Lung (tissue), 12 donors: ENCODE measurements around the gene CDYL. TPM values are rescaled to one million over a fixed set of nuclear protein-coding genes. Genes with fewer than 3 reads are reported as not detected.

Source experiments
- ATAC-seq: fragments of 200-7000 bp; cut with Tn5 transposase; one replicate; pipeline ENCODE4 v1.9.1; 2020; ENCODE audit warnings: moderate number of reproducible peaks; ENCODE audit not compliant: insufficient read depth, low FRiP score
- DNase-seq, 3 donors: peaks; one replicate each; pipeline ENCODE4 v3.0.0-alpha.2; 2013 to 2017
- H3K27ac ChIP-seq, 2 donors: one replicate each; pipeline ENCODE4 v1.5.1; 2013; ENCODE audit warnings: mild to moderate bottlenecking in 2 of 2, moderate library complexity in 2 of 2, control low read depth in 1 of 2, inconsistent platforms in 1 of 2, low read depth in 1 of 2, low read length in 1 of 2
- H3K27me3 ChIP-seq, 3 donors: one replicate each; pipeline ENCODE4 v1.5.1; 2013; ENCODE audit warnings: low read length in 2 of 3; ENCODE audit not compliant: control insufficient read depth in 3 of 3, insufficient read depth in 3 of 3
- H3K36me3 ChIP-seq, 4 donors: one replicate each; pipeline ENCODE4 v1.5.1; 2013; ENCODE audit warnings: low read length in 4 of 4, mild to moderate bottlenecking in 1 of 4, moderate library complexity in 1 of 4; ENCODE audit not compliant: control insufficient read depth in 4 of 4, insufficient read depth in 4 of 4
- H3K4me1 ChIP-seq, 5 donors: one replicate each; pipeline ENCODE4 v1.5.1; 2013; ENCODE audit warnings: low read length in 5 of 5, mild to moderate bottlenecking in 2 of 5, moderate library complexity in 1 of 5; ENCODE audit not compliant: control insufficient read depth in 5 of 5, insufficient read depth in 5 of 5
- H3K4me3 ChIP-seq: one replicate; pipeline ENCODE4 v1.5.1; 2013; ENCODE audit warnings: mild to moderate bottlenecking, control low read depth, moderate library complexity
- H3K9ac ChIP-seq, 2 donors: one replicate each; pipeline ENCODE4 v1.5.1; 2013; ENCODE audit warnings: low read length in 2 of 2, control low read depth in 1 of 2; ENCODE audit not compliant: insufficient read depth in 1 of 2
- H3K9me3 ChIP-seq, 4 donors: one replicate each; pipeline ENCODE4 v1.5.1; 2013; ENCODE audit warnings: low read length in 3 of 4, mild to moderate bottlenecking in 1 of 4, moderate library complexity in 1 of 4; ENCODE audit not compliant: control insufficient read depth in 4 of 4, insufficient read depth in 3 of 4
- WGBS, 2 donors: extraction: QIAGEN DNeasy Blood & Tissue Kit; methylation state at CpG; one replicate each; pipeline ENCODE4 v1.1.7; 2013; 5-methylcytosine and 5-hydroxymethylcytosine counted together
- polyA plus RNA-seq, 2 donors: library from polyadenylated mRNA; stranded (reverse); fragments of 200-250 nt; gene quantifications; one replicate each; pipeline ENCODE4 v1.2.1, GENCODE V29; 2013
- total RNA-seq, 2 donors: library from RNA; depleted of rRNA in 1 of 2; stranded (reverse); fragments of >200 nt in 1 of 2; gene quantifications; one replicate each; pipeline ENCODE4 v1.2.1, GENCODE V29; 2014 to 2021
- TF ChIP-seq, protein P1 (sequence below): IDR thresholded peaks from 2 replicates; pipeline ENCODE4 v1.5.1; 2012; ENCODE audit warnings: mild to moderate bottlenecking; ENCODE audit errors: control extremely low read depth, extremely low read depth
- donor health status: control.
- donor health status: control.
- donor health status: Bipolar disorder and iron deficiency.
- donor health status: healthy.
- donor health status: DM: yes; HTN: yes; CAD: no.

CDYL gene
- total and polyA plus RNA-seq, 4 donors, result 5.8 to 51.6 (median 20.9) TPM

DNA sequence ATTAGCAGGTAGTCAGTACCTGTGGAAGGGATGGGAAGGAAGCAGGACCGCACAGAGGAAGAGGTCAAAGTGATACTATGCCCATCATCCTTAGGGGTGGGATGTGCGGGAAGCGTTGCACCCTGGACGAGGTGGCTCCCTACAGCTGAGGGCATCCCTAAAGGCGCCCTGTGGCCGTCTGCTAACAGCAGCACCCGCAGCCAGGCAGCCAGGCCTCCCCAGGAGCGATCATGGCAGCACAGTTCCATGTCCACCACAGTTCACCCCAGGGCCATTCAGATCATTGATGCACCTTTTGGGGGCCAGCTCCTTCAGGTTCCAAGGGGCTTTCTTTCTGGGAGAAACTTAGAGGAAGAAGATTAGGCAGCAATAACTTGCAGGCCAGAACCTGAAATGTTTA is 168.1 kb downstream of the CDYL start:
- Histone ChIP-seq H3K4me1 (peaks cover 2 to 19% (median 5%) of the 10 kb centered on the region in 5 donors), H3K9me3 (peaks cover 0 to 2% (median 0%) of the 10 kb centered on the region in 4 donors), H3K27me3 (no peaks in the 10 kb centered on the region), H3K9ac (no peak overlapping the region), H3K4me3 (no peak overlapping the region), H3K36me3 (peaks cover 0 to 22% (median 0%) of the 10 kb centered on the region in 4 donors), H3K27ac (no peak overlapping the region)
- DNase-seq, result no peak
- 95 to 98% methylated on average over 8 of the region's 8 CpGs for WGBS, 2 donors
- TF ChIP-seq, protein P1, sequence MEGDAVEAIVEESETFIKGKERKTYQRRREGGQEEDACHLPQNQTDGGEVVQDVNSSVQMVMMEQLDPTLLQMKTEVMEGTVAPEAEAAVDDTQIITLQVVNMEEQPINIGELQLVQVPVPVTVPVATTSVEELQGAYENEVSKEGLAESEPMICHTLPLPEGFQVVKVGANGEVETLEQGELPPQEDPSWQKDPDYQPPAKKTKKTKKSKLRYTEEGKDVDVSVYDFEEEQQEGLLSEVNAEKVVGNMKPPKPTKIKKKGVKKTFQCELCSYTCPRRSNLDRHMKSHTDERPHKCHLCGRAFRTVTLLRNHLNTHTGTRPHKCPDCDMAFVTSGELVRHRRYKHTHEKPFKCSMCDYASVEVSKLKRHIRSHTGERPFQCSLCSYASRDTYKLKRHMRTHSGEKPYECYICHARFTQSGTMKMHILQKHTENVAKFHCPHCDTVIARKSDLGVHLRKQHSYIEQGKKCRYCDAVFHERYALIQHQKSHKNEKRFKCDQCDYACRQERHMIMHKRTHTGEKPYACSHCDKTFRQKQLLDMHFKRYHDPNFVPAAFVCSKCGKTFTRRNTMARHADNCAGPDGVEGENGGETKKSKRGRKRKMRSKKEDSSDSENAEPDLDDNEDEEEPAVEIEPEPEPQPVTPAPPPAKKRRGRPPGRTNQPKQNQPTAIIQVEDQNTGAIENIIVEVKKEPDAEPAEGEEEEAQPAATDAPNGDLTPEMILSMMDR, result no peak
- no peak for ATAC-seq

DNA sequence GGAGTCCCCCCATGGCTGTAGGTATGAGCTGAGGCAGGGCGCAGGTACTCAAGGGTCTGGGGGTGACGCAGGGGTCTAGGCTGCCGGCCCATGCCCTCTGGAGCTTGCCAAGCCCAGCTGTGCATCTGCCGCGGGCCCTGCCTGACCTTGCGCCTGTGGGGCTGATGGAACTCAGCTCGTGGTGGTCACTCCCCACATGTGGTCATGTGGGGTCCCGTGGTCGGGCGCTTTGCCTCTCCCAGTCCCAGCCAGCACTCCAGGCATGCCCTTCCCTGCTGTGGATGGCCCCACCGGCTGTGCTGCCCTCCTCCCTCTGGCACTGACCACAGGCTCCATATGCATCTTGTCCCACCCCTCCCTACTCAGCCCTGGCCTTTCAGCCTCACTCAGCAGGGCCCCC is 170.3 kb downstream of the CDYL start:
- H3K4me1 ChIP-seq, result peaks cover 2 to 15% (median 5%) of the 10 kb centered on the region in 5 donors
- H3K9me3 ChIP-seq, result no peaks in the 10 kb centered on the region
- no peak overlapping the region for H3K4me3 ChIP-seq
- no peaks in the 10 kb centered on the region for H3K27me3 ChIP-seq
- no peak overlapping the region for H3K9ac ChIP-seq
- ATAC-seq (no peak), DNase-seq (no peak)
- TF ChIP-seq, protein P1, result no peak
- H3K27ac ChIP-seq, result no peak overlapping the region
- H3K36me3 ChIP-seq, result peaks cover 0 to 29% (median 2%) of the 10 kb centered on the region in 4 donors
- 95 to 96% methylated on average over 11 of the region's 11 CpGs for WGBS, 2 donors

DNA sequence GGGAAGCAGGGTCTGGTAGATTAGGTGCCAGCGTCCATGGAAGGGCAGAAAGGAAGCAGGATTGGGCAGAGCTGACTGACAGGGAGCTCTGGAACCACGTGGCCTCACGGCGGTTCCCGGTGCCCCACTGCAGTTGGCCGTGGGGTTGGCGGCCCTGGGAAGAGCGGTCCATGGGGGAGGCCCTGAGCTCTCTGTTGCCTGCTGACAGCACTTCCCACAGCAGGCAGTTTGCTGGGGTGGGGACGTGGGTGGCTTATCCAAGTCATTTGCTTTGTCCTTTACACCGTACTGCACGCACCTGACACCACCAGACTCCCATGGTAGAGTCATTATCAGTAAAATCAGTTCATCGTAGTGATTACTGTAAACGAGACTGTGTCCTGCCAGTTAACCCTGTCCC is 171.5 kb downstream of the CDYL start:
- Histone ChIP-seq H3K36me3 (peaks cover 2 to 30% (median 8%) of the 10 kb centered on the region in 4 donors), H3K4me1 (peaks cover 0 to 3% (median under 1%) of the 10 kb centered on the region in 5 donors), H3K9me3 (no peaks in the 10 kb centered on the region), H3K27me3 (no peaks in the 10 kb centered on the region), H3K4me3 (no peak overlapping the region), H3K27ac (no peak overlapping the region), H3K9ac (no peak overlapping the region)
- TF ChIP-seq, protein P1, result no peak
- ATAC-seq (no peak), DNase-seq (no peak)
- WGBS, 2 donors, result 89 to 90% methylated on average over 13 of the region's 13 CpGs
